Measurements from ENCODE around the gene NCOA1. TPM values are rescaled to one million over a fixed set of nuclear protein-coding genes. Genes with fewer than 3 reads are reported as not detected.
A peak's percentile ranks its signal among the peaks of the same experiment; 100 is the strongest.

The NCOA1 gene
- polyA plus RNA-seq, 3 donors, result 7.3 to 30.2 (median 10.2) TPM

DNA sequence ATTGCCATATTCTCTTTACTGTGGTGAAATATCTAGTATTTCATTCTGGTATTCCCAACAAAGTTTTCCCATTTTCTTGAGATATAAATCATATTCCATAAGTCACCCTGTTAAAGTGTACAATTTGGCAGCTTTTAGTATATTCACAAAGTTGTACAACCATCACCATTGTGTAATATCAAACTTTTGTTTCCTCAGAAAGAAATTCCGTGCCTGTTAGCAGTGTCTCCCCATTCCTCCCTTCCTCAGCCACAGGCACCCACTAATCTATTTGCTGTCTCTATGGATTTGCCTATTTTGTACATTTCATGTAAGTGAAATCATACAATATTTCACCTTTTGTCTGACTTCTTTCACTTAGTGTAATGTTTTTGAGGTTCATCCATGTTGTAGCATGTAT, 19.7 kb downstream of the NCOA1 start:
- Histone ChIP-seq H3K4me2 (replicated peaks; ENCODE audit: extremely low read depth, low read length, poor library complexity, severe bottlenecking) (no peak overlapping the region), H3K4me1 (ENCODE audit: control insufficient read depth in 1 of 2, insufficient read depth in 2 of 2, low read length in 2 of 2) (peaks cover 16 to 49% of the 10 kb centered on the region in 2 donors), H2AFZ (ENCODE audit: insufficient read depth, low read depth, low read length, poor library complexity, severe bottlenecking) (no peak overlapping the region), H3K9me3 (replicated peaks in 1 of 2; ENCODE audit: control insufficient read depth in 1 of 2, insufficient read depth in 1 of 2, low read length in 2 of 2) (no peaks in the 10 kb centered on the region), H3K27me3 (ENCODE audit: control insufficient read depth in 2 of 2, insufficient read depth in 2 of 2, low read length in 2 of 2) (no peaks in the 10 kb centered on the region), H3K27ac (ENCODE audit: low read depth in 1 of 2, low read length in 2 of 2) (no peak overlapping the region), H4K20me1 (ENCODE audit: insufficient read depth, low read length) (peaks cover 100% of the 10 kb centered on the region), H3K9ac (ENCODE audit: insufficient read depth, low read length, poor library complexity, severe bottlenecking) (no peak overlapping the region), H3K36me3 (replicated peaks in 1 of 2; ENCODE audit: control insufficient read depth in 1 of 2, insufficient read depth in 2 of 2, low read length in 2 of 2) (no peaks in the 10 kb centered on the region), H3K4me3 (replicated peaks in 1 of 3; ENCODE audit: low read depth in 2 of 3, low read length in 3 of 3) (no peak overlapping the region), H3K79me2 (ENCODE audit: insufficient read depth, low read length) (peaks cover 98% of the 10 kb centered on the region)
- intact Hi-C loops (cut with micrococcal nuclease), result no loop called here
- H3K4me3 Mint-ChIP-seq, result no peak overlapping the region
- TF ChIP-seq, protein P1, sequence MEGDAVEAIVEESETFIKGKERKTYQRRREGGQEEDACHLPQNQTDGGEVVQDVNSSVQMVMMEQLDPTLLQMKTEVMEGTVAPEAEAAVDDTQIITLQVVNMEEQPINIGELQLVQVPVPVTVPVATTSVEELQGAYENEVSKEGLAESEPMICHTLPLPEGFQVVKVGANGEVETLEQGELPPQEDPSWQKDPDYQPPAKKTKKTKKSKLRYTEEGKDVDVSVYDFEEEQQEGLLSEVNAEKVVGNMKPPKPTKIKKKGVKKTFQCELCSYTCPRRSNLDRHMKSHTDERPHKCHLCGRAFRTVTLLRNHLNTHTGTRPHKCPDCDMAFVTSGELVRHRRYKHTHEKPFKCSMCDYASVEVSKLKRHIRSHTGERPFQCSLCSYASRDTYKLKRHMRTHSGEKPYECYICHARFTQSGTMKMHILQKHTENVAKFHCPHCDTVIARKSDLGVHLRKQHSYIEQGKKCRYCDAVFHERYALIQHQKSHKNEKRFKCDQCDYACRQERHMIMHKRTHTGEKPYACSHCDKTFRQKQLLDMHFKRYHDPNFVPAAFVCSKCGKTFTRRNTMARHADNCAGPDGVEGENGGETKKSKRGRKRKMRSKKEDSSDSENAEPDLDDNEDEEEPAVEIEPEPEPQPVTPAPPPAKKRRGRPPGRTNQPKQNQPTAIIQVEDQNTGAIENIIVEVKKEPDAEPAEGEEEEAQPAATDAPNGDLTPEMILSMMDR (IDR thresholded peaks at IDR 0.05), result no peak
- peaks cover 0 to 3% of the 10 kb centered on the region in 2 donors for H3K36me3 Mint-ChIP-seq
- DNase-seq, result peak in 1 of 3 donors; percentile 14
- WGBS (ENCODE audit: insufficient coverage), result no CpG with 5 or more reads among the region's 1 CpG
- H3K27ac Mint-ChIP-seq, result no peak overlapping the region
- peaks cover 0 to 2% (median 0%) of the 10 kb centered on the region in 3 donors for H3K27me3 Mint-ChIP-seq (ENCODE audit: low read depth in 3 of 3)
- peaks cover 0 to 1% (median 0%) of the 10 kb centered on the region in 7 donors for H3K9me3 Mint-ChIP-seq
- H3K4me1 Mint-ChIP-seq, result peaks cover 73% of the 10 kb centered on the region

DNA sequence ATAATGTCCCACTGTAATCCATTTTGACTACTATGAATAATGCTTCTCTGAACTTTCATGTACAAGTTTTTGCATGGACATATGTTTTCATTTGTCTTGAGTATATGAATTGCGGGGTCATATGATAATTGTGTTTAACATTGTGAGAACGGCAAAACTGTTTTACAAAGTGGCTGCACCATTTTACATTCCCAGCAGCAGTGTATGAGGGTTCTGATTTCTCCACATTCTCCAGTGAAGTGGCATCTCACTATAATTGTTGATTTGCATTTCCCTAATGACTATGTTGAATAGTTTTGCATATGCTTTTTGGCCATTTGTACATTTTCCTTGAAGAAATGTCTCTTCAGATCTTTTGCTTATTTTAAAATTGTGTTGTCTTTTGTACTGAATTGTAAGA, 20.1 kb downstream of the NCOA1 start:
- H3K4me3 ChIP-seq (replicated peaks in 1 of 3; ENCODE audit: low read depth in 2 of 3, low read length in 3 of 3), result no peak overlapping the region
- no peak overlapping the region for H3K4me2 ChIP-seq (replicated peaks; ENCODE audit: extremely low read depth, low read length, poor library complexity, severe bottlenecking)
- no peaks in the 10 kb centered on the region for H3K9me3 ChIP-seq (replicated peaks in 1 of 2; ENCODE audit: control insufficient read depth in 1 of 2, insufficient read depth in 1 of 2, low read length in 2 of 2)
- TF ChIP-seq, protein P1 (IDR thresholded peaks at IDR 0.05), result no peak
- WGBS (ENCODE audit: insufficient coverage), result no CpG with 5 or more reads among the region's 2 CpGs
- H3K79me2 ChIP-seq (ENCODE audit: insufficient read depth, low read length), result peaks cover 97% of the 10 kb centered on the region
- intact Hi-C loops (cut with micrococcal nuclease), result no loop called here
- H3K4me3 Mint-ChIP-seq, result no peak overlapping the region
- peaks cover 15 to 49% of the 10 kb centered on the region in 2 donors for H3K4me1 ChIP-seq (ENCODE audit: control insufficient read depth in 1 of 2, insufficient read depth in 2 of 2, low read length in 2 of 2)
- H3K27me3 ChIP-seq (ENCODE audit: control insufficient read depth in 2 of 2, insufficient read depth in 2 of 2, low read length in 2 of 2), result no peaks in the 10 kb centered on the region
- H3K4me1 Mint-ChIP-seq, result peaks cover 69% of the 10 kb centered on the region
- H3K27ac Mint-ChIP-seq, result no peak overlapping the region
- peaks cover 0 to 1% (median 0%) of the 10 kb centered on the region in 7 donors for H3K9me3 Mint-ChIP-seq
- H3K27ac ChIP-seq (ENCODE audit: low read depth in 1 of 2, low read length in 2 of 2), result no peak overlapping the region
- no peak overlapping the region for H2AFZ ChIP-seq (ENCODE audit: insufficient read depth, low read depth, low read length, poor library complexity, severe bottlenecking)
- DNase-seq, result no peak
- no peaks in the 10 kb centered on the region for H3K36me3 ChIP-seq (replicated peaks in 1 of 2; ENCODE audit: control insufficient read depth in 1 of 2, insufficient read depth in 2 of 2, low read length in 2 of 2)
- H3K36me3 Mint-ChIP-seq, result peaks cover 0 to 2% of the 10 kb centered on the region in 2 donors
- H4K20me1 ChIP-seq (ENCODE audit: insufficient read depth, low read length), result peaks cover 100% of the 10 kb centered on the region
- no peak overlapping the region for H3K9ac ChIP-seq (ENCODE audit: insufficient read depth, low read length, poor library complexity, severe bottlenecking)
- H3K27me3 Mint-ChIP-seq (ENCODE audit: low read depth in 3 of 3), result peaks cover 0 to 2% (median 0%) of the 10 kb centered on the region in 3 donors

All from CD14-positive monocyte (primary cell).